Right kidney (tissue), 1 donor: ENCODE results near the gene QPCT.
A peak's percentile ranks its signal among the peaks of the same experiment; 100 is the strongest.

Experiments
- DNase-seq: peaks from one replicate; pipeline ENCODE4 v3.0.0-alpha.2; 2016

QPCT gene

DNA sequence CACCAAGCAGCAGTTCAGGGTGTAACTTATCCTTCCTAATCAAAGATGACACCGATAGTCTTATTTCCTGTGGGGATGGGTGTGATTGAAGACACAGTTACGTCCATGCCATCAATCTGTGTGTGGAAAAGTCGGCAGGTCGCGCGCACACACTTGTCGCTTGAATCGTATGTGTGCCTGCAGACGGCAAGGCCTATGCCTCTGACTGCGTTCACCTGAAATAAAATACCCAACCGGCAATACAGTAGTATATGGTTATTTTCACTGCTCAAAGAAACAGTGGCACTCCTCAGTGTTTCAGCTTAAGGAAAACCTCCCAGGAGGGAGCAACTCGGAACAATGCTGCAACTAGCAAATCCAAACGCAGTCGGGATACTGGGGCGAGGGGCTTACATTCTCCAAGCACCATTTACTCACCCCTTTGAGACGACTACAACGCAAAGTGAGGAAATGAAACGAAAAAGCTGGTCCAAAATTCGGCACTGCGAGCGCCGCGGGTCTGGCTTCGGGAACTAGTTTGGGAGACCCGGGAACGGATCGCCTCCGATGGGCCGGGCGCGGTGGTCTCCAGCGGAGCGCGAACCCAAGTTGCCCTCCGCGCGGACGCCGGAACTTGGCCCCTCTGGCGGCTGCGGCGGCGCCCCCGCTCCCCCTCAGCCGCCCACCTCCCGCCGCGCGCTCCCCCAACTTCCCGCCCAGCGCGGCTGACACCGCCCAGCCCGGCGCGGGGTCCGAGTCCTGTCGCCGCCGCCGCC is 20.5 kb upstream of the QPCT start:
- DNase-seq: peak; percentile 82

DNA sequence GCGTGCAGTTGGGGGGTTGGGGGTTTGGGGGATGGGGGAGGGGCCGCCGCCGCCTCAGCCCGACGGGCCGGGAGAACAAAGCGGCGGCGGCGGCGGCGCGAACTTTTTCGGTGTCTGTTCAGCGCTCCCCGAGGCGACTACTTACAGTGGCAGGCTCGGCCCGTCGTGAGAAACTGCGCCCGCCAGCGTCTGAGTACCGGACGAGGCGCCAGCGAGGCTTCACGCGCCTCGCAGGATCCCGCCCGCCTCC is 20.0 kb upstream of the QPCT start:
- DNase-seq: no peak

DNA sequence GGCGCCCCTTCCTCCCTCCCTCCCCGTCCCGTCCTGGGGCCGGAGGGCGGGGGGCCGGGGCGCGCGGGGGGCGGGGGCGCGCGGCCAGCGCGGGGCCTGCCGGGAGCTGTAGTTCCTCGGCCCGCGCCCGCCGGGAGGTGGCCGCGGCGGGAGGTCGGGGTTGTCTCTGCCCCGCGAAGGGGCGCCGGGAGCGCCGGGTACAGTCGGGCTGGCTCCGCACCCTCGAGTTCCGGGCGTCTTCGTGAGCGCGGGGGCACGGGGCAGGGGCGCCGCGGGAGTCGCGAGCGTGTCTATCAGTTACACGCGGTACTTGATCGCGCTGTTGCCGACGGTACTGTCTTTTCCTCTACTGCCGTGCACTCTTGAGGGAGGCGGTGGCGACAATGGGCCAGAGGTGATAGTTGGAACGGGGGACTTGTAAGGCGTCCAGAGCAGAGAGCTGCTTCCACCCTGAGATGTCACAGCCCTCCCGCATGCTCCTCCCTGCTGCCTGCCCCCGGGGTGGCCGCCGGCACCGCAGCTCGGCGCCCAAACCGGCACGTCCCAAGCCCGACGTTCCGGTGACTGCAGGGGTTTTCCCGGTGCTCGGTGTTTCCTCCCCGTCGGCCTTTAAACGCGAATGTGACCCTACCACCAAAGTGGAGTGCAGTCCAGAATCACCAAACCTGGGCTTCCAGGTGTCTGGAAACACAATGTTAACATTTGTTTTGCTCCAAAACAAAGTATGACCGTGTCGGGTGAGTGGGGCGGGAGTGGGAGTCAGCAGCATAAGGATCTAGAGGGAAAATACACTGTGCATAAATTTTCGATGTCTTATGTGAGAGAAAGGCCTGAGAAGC is 19.4 kb upstream of the QPCT start, which contains the start of gene PRKD3:
PRKD3 (minus strand) TSS at position 48 of the 839 bp plus-strand sequence. CDS start 8,309 bp downstream, outside the sequence.
- peak; percentile 92 for DNase-seq

DNA sequence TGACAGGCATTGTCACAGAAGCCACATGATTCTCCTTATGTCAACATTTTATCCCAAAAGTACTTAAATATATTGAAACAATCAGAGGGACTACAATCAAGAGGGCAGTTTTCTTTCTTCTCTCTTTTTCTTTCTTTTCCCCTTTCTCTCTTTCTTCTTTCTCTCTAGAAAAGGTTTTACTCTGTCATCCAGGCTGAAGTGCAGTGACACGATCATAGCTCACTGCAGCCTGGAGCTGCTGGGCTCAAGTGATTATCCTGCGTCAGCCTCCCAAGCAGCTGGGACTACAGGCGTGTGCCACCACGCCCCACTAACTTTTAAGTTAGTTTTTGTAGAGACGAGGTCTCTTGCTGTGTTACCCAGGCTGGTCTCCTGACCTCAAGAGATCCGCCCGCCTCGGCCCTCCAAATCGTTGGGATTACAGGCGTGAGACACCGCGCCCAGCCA is 18.8 kb upstream of the QPCT start:
- DNase-seq: no peak

DNA sequence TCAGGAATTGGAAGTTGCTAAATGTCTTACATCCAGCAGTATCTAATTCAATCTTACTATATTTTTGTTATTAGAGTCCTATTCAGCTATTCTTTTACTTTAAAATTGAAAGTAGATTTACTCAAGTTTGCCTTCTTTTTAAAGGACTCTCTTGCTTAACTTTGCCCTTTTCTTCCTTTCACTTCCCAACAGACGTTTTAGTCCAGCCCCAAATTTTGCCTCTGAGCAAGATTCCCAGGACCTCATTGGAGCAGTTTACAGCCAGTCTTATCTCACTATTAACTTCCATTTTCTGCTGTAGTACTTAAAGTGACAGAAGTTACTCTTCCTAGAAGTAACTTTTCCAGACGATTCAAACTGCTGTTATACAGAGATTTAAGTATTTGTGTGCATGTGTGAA is 18.1 kb upstream of the QPCT start:
- DNase-seq: no peak

DNA sequence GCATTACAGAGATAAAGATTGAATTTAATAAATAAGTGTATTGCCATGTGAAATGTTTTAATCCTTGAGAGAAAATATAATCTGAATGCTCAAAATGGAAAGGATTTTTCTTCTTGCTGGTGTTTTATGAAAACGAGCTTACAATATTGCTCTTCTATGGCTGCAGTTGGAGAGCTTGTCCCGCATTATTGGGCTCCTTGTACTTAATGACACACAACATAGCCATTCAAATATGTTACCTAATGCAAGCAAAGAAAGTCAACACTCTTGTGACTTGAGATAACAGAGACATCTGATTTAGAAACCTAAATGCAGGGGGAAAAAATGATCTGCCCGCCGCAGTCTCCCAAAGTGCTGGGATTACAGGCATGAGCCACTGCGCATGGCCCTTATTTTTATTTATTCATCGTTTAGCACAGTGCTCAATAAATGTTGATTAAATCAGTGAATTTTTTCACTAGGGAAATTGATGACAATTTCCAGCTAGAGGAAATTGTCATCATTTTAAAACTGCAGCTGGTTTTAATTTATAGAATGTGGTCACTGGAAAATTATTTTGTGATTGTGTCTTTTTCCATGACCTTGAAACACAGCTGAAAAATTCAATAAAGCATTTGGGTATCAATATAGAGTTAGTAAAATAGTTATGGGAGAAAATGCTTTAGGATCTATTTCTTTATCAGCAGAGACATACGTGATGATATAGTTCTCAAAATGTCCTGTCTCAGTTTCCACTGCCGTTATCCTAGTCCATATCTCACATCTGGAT is 17.4 kb upstream of the QPCT start:
- DNase-seq: no peak

DNA sequence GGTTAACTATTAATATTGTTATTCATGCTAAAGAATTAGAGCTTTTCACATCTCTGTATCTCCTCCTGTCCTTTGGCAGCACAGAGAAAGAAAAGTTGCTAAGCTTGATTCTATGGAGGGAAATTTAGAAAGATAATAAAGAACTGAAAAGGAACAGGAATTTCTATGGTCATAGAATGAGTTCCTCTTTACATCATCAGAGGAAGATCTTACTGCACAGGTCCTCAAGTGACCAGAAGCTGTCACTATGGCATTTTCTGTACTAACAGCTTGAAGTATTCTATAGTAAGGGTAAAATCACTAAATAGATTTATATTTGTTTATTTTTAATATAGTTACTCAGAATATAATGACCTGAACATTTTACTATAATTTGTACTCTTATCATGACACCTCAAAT is 13.7 kb upstream of the QPCT start:
- no peak for DNase-seq

DNA sequence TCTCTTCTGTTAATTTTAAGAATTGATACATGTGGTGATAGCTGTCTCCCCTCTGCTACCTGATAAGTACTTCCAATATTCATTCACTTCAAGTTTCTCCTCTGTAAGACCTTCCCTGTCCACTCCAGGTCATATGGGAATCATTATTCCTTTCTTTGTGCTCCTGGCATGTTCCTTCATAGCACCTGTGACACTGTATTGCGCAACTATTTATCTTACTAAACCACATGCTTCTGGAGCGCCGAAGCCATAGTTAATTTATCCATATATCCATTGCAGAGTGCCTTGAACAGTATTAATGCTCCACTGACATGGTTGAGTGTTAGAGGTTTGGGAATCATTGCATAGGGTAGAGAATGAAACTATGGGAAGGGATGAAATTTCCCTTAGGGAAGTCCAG is 11.9 kb upstream of the QPCT start:
- no peak for DNase-seq

DNA sequence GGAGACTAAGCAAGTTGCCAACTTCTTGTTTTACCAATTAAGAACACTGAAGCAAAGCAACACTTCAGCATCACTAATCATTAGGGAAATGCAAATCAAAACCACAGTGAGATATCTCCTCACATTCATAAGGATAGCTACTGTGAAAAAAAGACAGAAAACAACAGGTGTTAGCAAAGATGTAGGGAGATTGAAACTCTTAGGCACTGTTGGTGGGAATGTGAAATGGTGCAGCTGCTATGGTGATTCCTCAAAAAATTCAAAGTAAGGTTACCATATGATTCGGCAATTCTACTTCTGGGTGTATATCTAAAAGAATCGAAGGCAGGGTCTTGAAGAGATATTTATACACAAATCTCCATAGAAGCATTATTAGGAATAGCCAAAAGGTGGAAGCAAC is 11.2 kb upstream of the QPCT start:
- no peak for DNase-seq

DNA sequence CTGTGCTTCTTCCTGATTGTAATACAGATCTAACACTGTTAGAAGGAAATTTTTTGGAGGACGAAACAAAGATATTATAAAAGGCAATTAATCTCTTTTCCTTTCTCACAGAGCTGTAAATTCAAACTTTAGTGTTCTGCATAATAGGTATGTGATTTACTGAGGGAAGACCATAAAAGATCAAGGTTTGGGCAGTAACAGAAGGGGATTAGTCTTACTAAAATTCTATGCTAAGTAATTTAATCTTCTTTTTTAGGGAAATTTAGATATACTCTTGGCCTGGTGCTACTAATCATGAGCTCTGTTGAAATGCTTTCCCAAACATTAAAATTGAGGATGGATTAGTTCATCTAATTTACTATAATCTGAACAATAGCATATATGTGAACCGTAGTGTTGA is 8.8 kb upstream of the QPCT start:
- no peak for DNase-seq

DNA sequence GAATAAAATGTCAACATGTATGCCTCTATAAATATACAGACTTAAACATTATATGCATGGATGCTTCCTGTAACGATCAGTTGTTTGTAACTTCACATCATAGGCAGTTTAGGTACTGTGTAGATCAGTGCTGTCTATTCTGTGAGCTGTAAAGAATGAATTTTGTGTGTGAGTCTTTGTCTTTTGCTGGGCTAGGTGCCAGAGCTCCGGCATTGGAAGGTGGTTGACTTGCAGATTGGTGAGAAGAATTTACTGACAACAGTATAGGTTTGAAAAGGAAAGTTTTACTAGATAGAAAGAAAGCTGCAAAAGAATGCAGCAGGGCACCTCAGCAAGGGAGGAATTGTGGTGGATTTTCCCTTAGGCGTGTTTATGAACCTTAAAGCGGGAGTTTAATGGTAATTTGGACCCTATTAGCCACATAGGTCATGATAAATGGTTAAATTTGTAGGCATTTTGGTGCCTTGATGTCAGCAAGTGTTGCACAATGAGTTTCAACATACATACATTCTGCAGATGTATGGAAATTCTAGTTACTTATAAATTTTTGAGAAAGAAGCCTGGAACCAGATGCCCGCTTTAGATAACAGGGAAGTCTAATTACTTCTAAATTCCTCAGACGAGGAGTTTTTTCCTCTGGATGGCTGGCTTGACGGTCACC is 6.7 kb upstream of the QPCT start:
- no peak for DNase-seq

DNA sequence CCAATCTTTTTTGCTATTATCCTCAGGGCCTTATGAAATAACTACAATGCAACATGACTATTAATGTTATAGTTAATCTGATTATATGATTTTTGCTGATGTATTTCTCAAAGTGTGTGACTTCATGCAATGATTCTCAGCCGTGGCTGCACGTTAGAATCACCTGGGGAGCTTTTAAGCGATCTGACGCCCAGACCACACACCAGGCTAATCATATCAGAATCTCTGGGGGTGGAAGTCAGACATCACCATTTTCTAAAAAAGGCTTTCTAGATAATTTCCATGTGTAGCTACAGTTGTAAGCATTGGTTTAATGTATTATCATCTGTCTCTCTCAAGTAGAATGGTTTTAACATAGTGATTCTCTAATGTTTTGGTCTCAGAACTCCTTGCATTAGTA is 5.5 kb upstream of the QPCT start:
- no peak for DNase-seq

DNA sequence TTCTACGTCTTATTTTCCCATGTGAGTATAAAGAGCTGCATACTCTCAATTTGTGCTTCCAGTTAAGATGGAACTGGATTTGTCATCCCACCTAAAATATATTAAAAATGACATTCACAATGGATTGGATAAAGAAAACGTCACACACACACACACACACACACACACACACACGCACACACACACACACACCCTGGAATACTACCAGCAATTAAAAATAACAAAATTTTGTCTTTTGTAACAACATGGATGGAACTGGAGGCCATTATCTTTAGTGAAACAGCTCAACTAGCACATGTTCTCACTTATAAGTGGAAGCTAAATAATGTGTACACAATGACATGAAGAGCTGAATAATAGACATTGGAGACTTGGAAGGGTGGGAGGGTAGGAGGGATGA is 3.8 kb upstream of the QPCT start:
- no peak for DNase-seq

DNA sequence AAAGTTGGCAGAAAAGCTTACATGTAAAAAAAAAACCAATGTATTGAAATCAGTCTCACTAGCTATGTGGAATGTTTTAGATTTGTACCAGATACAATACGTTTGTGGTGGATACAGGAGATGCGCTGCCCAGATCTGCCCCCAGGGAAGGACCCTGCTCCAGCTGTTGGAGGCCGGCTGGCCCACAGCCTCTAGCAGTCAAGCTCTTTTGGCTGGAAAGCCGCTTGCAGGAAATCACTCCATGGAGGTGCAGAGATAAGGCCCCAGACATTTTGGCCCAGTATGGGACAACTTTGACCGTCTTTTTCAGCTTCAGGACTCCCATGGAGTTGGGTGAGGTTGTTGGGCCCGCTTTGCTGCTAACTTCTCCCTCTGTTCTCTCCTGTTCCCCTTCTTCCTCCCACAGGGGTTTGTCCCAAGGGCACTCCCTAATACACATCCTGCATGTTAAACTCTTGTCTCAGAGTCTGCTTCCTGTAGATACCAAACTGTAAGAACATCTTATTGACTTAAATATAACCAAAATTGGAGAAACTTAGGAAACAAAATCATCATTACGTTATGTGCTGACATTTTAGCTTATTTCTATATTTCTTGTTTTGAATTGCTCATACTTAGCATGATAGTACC is 1.7 kb upstream of the QPCT start:
- no peak for DNase-seq

DNA sequence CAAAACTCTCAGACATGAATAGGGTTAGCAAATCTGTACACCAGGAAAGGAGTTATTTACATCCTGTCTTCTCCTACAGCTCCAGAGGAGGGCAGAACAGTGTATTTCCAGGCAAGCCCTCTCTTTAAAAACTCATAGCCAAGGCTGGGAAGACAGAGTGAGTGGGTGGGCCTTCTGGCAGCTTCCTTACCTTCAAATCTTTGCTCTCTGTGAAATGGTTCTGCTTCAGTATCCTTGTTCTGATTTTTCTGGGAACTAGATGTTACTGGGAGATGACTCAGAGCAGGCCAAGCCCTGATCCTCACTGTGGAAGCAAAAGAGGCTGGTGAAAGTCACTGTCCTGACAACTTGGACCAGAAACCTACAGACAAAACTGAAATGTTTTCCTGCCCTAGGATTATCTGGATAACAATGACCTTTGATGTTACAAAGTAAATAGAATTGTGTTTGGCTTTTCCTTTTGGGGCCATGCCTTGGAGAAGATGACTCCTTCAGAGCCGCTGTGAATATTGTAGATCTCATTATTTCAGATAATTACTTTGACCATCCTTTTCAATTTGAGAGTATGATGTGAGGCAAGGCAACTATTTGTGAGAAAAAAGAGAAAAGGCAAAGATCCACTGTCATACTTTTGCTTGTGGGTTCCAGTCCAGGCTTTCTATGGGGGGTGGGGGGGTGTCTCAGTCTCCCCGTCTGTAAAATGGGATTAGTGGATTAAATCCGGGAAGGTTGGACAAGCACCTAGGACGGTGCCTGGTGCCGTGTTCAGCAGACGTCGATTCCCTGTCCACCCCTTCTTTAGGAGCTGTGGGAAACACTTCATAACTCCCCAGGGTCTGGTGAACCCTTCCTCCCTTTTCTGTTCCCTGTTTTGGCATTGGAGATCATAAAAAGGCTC is 644 bp upstream of the QPCT start:
- peak; percentile 17 for DNase-seq

DNA sequence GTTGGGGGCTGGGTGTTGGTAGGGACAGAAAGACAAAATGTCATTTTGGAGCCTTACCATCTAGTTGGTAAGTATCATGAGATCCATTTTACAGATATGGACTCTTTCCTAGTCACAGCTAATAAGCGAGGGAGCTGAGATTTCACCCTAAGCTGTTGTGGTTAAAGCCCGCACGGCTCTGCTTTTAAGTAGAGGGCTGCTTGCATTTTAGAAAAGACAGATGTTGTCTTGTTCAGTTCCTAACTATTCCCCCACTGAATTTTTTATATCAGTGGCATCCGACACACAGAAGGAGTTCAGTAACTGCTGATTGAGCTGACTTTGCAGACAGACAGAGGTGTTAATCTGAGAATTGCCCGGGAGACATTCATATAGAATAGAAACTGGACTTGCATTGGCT is 3.7 kb downstream of the QPCT start:
- no peak for DNase-seq

DNA sequence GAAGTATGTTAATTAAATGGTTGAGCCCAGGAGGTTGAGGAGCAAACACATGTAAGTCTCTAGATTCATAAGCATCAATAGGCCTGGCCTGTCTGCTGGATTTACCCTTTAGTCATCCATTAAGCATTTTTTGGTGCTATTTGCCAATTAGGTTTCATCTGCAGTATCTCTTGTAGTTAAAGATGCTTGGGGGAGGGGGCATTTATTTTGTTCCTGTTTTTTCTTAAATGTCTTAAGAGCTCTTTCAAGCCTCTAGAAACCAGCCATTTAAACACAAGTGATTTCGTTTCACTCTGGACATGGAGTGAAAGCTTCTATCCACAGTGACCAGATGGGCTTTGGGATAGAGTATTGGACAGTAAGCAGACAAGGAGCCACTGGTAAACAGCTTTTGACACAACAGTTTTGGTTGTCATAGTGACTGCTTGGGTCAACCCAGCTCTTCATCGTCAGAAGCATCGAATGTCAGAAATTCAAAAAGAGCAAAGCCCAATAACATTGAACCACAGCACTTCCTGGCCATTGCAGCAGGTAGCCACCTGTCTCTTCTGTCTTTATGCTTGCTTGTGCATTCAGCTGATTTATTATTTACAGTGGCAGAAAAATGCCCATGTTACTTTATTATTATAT is 4.9 kb downstream of the QPCT start:
- no peak for DNase-seq

DNA sequence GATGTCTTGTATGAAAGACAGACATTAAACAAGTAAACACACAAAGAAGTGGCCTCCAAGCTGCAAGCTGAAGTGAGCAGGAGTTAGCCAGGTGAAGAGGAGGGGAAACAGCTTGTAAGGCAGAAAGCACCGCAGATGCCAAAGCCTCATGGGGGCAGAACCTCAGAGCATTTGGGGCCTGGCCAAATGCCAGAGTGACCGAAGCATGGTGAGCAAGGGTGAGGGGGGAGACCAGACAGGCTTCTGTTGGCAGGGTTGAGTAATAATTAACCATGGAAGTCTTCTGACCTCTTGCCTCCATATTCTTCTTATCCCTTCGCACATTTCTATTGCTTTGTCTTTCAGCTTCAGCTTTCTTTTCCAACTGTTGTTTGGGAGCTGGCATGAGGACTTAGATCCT is 5.6 kb downstream of the QPCT start:
- DNase-seq: peak; percentile 51

DNA sequence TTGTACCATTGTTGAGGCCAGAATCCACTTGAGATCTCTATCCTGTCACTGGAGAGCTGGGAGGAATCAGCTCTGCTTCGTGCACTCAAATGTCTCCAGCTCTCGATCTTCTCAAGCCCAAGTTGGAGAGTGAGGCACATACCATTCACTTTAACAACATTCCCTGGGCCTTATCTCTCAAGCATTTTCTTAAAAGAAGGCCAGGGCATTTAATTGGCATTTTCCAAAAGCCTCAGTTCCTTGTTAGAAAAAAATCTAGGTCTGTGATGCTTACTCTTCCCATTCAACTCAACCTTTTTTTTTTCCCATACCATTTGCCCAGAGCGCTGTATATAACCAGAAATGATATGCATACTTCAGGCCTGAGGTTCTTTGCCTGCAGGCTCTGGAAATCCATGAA is 10.1 kb downstream of the QPCT start:
- DNase-seq: no peak

DNA sequence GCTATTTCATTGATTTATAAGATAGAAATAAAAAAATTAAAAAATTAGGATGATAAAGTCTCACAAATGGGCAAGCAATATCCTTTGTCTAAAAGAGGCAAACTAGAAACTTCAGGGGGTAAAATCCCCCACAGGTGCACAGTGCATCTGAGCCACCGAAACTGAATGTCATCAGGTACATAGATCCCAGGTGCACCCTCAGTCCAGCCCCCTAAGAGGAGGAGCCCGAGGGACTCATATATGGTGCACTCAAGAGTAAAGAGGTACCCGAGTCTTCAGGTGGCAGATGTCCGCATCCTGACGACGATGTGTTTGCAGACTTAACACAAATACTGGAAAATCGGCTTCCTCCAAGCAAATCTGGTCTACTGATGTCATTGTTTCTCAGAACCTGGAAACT is 11.3 kb downstream of the QPCT start:
- DNase-seq: no peak

DNA sequence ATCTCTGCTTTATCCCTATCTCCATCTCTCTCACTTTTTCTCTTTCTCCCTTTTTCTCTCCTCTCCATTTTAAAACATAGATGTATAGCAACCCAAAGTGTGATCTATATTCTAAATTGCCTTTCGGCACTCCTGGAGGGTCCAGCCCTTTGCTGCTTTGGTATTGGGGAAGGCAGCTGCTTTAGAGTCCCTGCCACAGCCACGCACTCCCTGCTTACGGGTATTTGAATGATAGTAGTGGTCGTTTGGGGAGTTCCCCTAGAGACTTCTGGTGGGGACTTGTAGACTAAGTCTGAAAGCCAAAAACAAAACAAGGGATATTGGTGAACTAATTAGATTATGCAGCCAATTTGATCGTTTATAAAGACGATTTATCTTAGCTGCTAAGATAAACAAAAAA is 11.9 kb downstream of the QPCT start:
- no peak for DNase-seq
